Colonic mucosa (tissue), 4 donors: ENCODE results near the gene PNPLA1. TPM values are rescaled to one million over a fixed set of nuclear protein-coding genes. Genes with fewer than 3 reads are reported as not detected.

Experiments
- DNase-seq: peaks from one replicate; pipeline ENCODE4 v3.0.0-alpha.2; 2020
- H3K27ac ChIP-seq: fragments of 200-600 bp; one replicate; pipeline ENCODE4 v1.8.0; 2021
- H3K27me3 ChIP-seq: fragments of 200-600 bp; one replicate; pipeline ENCODE4 v1.8.0; 2021
- H3K36me3 ChIP-seq: fragments of 200-600 bp; one replicate; pipeline ENCODE4 v1.8.0; 2021
- H3K4me1 ChIP-seq: fragments of 200-600 bp; one replicate; pipeline ENCODE4 v1.8.0; 2021; ENCODE audit warnings: mild to moderate bottlenecking
- H3K4me3 ChIP-seq: fragments of 200-600 bp; one replicate; pipeline ENCODE4 v1.8.0; 2021
- H3K9ac ChIP-seq, 2 donors: one replicate each; pipeline ENCODE4 v1.7.0; 2013; ENCODE audit warnings: control low read depth in 2 of 2, low read depth in 2 of 2, low read length in 2 of 2
- H3K9me3 ChIP-seq: fragments of 200-600 bp; one replicate; pipeline ENCODE4 v1.8.0; 2021
- CTCF ChIP-seq: fragments of 200-600 bp; IDR thresholded peaks from one replicate; pipeline ENCODE4 v1.8.0; 2022; ENCODE audit warnings: antibody characterized with exemption, mild to moderate bottlenecking
- intact Hi-C: fragments of 100-400 bp; cut with DNase I; formaldehyde crosslinking; loops from one replicate; pipeline ENCODE4 v1.14.1; 2022
- total RNA-seq, 2 donors: library from RNA; stranded (reverse); fragmentation: NEBNext Ultra II Directional in 1 of 2; extraction: Animal tissue kit (Norgen Biotek cat#: 25700) in 1 of 2; gene quantifications; one replicate each; pipeline ENCODE4 v1.2.1, GENCODE V29; 2021
- donor health status: healthy.
- donor health status: DM: no; HTN: no; CAD: no.
- donor health status: DM: no; HTN: no; CAD: no.

The PNPLA1 gene
- total RNA-seq, 2 donors from 2014 or later, result 0.35 TPM

GRCh38 chr6:36242626-36243025 is 27.2 kb upstream of the PNPLA1 start:
- no peak overlapping the region for H3K9ac ChIP-seq
- H3K4me1 ChIP-seq, result peaks cover 4% of the 10 kb centered on the region
- H3K4me3 ChIP-seq, result no peak overlapping the region
- TF ChIP-seq CTCF, result no peak
- intact Hi-C loops, result no loop called here
- no peaks in the 10 kb centered on the region for H3K9me3 ChIP-seq
- no peaks in the 10 kb centered on the region for H3K36me3 ChIP-seq
- no peak for DNase-seq
- no peaks in the 10 kb centered on the region for H3K27me3 ChIP-seq
- no peak overlapping the region for H3K27ac ChIP-seq

- no peak for DNase-seq
- H3K27ac ChIP-seq, result no peak overlapping the region
- intact Hi-C loops, result no loop called here
- no peak overlapping the region for H3K9ac ChIP-seq
- no peaks in the 10 kb centered on the region for H3K9me3 ChIP-seq
- H3K4me1 ChIP-seq, result peaks cover 7% of the 10 kb centered on the region
- no peak overlapping the region for H3K4me3 ChIP-seq
- no peak for TF ChIP-seq CTCF
- H3K36me3 ChIP-seq, result no peaks in the 10 kb centered on the region
- no peaks in the 10 kb centered on the region for H3K27me3 ChIP-seq
Measured at GRCh38 chr6:36243562-36244212, 26.2 kb upstream of the PNPLA1 start.

GRCh38 chr6:36244641-36245280 is 25.1 kb upstream of the PNPLA1 start:
- Histone ChIP-seq H3K27me3 (no peaks in the 10 kb centered on the region), H3K4me1 (peaks cover 7% of the 10 kb centered on the region), H3K9ac (no peak overlapping the region), H3K4me3 (no peak overlapping the region), H3K36me3 (no peaks in the 10 kb centered on the region), H3K9me3 (no peaks in the 10 kb centered on the region), H3K27ac (no peak overlapping the region)
- TF ChIP-seq CTCF, result no peak
- no peak for DNase-seq
- intact Hi-C loops, result no loop called here

- H3K27me3 ChIP-seq, result no peaks in the 10 kb centered on the region
- peak; percentile 22 for TF ChIP-seq CTCF
- peak overlapping the region in 1 of 2 donors; percentile 2 for H3K9ac ChIP-seq
- intact Hi-C loops, result no loop called here
- no peaks in the 10 kb centered on the region for H3K36me3 ChIP-seq
- no peaks in the 10 kb centered on the region for H3K9me3 ChIP-seq
- DNase-seq, result peak; percentile 76
- no peak overlapping the region for H3K4me3 ChIP-seq
- no peak overlapping the region for H3K27ac ChIP-seq
- peaks cover 7% of the 10 kb centered on the region for H3K4me1 ChIP-seq
Measured at GRCh38 chr6:36245572-36246061, 24.2 kb upstream of the PNPLA1 start.

GRCh38 chr6:36246506-36247268 is 23.2 kb upstream of the PNPLA1 start:
- Histone ChIP-seq H3K9me3 (no peaks in the 10 kb centered on the region), H3K27ac (no peak overlapping the region), H3K4me3 (no peak overlapping the region), H3K4me1 (peaks cover 7% of the 10 kb centered on the region), H3K9ac (no peak overlapping the region), H3K36me3 (no peaks in the 10 kb centered on the region), H3K27me3 (no peaks in the 10 kb centered on the region)
- DNase-seq, result no peak
- intact Hi-C loops, result no loop called here
- no peak for TF ChIP-seq CTCF
